GM12875 (cell line): ENCODE results near the gene TMCO4.
A peak's percentile ranks its signal among the peaks of the same experiment; 100 is the strongest.

ENCODE experiments used
- H3K4me3 ChIP-seq: one replicate; pipeline ENCODE4 v1.5.1; 2011; ENCODE audit warnings: low read depth, low read length, control low read depth
- CTCF ChIP-seq: IDR thresholded peaks from 2 replicates; pipeline ENCODE4 v1.5.1; 2011; ENCODE audit warnings: low read depth, mild to moderate bottlenecking, control low read depth, inconsistent platforms, low read length, moderate library complexity, borderline replicate concordance; ENCODE audit not compliant: insufficient read depth

TMCO4 gene

DNA sequence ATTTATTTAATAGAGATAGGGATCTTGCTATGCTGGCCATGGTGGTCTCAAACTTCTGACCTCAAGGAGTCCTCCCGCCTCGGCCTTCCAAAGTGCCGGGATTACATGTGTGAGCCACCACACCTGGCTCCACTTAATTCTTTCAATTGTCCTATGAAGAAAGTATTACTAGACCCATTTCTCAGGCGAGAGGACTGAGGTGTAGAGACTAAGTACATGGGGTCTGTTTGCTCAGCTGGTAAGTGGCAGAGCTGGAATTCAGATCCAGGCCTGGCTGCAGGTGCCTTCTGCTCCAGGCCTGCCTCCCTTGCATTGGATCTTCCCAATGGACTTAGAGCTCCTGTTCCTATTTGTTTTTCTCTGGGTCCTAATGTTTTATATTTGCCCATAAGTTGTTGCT is 79.5 kb downstream of the TMCO4 start:
- no peak for TF ChIP-seq CTCF

DNA sequence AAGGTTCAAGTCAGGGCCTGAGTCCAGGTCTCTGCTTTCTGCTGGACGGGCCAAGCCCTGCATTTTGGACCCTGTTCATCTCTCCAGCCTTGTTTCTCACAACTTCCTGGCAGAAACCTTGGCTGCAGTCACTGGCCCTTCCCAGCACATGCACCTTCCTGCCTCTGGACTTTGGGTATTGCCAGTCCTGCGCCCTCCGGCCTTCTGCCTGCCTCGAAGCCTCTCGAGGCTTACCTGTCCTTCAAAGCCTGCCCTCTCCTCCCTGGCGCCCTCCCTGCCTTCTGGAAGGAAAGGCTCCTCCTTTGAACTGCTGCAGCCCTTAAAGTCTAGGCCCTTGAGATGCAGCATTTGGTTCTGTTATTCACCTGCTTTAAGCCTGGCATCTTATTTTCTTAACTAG is 82.2 kb downstream of the TMCO4 start:
- no peak for TF ChIP-seq CTCF

More for the DNA sequence above, 79.5 kb downstream of the TMCO4 start:
- no peak overlapping the region for H3K4me3 ChIP-seq

GRCh38 chr1:19715334-19716203 is 84.1 kb downstream of the TMCO4 start:
- no peak overlapping the region for H3K4me3 ChIP-seq
- peak; percentile 86 for TF ChIP-seq CTCF

More for the DNA sequence above, 82.2 kb downstream of the TMCO4 start:
- no peak overlapping the region for H3K4me3 ChIP-seq

DNA sequence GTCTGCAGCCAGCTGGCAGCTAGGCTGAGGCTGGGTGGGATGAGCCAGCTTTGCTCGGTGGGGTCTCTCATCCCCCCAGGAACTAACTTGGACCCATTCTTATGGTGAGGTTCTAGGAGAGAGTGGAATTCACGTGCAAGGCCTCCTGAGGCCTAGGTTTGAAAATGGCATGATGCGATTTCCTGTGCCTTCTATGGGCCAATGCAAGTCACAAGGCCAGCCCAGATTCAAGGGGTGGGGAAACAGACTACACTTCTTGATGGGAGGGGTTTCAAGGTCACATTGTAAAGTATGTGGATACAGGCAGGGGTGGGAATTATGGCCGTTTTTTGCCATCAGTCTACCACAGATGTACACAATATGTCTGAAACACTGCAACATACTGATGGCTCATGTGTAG is 86.8 kb downstream of the TMCO4 start:
- no peak overlapping the region for H3K4me3 ChIP-seq

DNA sequence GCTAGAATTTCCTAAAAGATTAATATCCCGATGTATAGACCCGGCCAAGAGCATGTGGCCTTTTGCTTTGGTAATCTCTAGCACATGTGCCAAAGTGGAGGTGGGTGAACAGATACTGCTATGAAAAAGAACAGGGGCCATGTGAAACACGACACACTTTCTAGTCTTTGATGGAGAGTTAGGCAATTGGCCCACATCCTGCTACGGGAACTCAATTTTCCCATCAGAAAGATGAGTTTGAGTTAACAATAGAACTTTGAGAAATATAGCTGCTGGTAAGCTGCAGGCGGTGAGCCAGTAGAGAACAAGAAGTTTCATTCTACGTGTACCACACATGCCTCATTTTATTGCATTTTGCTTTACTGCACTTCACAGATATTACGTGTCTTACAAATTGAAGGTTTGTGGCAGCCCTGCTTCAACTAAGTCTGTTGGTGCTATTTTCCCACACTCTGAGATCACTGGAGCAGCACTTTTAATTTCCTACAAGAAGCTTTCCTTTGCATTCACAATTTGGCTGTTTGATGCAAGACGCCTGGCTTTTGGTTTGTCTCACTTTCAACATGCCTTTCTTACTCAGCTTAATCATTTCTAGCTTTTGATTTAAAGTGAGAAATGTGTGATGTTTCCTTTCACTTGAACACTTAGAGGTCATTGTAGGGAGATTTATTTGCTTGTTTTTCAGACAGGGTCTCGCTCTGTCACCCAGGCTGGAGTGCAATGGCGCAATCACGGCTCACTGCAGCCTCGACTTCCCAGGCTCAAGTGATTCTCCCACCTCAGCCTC is 88.7 kb downstream of the TMCO4 start:
- no peak overlapping the region for H3K4me3 ChIP-seq
- no peak for TF ChIP-seq CTCF

More for the DNA sequence above, 86.8 kb downstream of the TMCO4 start:
- TF ChIP-seq CTCF: no peak

GRCh38 chr1:19709260-19709793 is 90.4 kb downstream of the TMCO4 start:
- TF ChIP-seq CTCF: no peak
- H3K4me3 ChIP-seq: no peak overlapping the region
